Measurements from ENCODE around the gene ITGB8.

DNA sequence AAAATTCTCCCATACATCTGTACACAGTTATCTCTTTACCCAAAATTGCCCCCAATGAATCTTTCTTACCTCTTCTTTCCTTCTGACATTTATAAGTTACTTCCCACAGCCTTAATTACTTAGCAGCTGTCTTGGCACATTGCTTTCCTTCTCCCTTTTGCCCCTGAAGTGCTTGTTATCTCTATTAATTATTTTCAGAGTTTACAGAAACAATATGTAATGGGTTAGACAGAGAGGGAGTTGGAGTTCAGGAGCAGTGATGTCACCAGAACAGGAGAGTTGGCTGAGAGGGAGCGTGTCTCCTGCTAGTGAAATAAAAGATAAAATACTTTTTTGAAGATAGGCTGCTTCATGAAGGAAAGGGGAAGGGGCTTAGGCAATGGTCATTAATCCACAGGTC lies 57.4 kb downstream of the ITGB8 start:
- no peak for TF ChIP-seq POLR2A (IDR thresholded peaks at IDR 0.05; ENCODE audit: low read length)
- no peak for TF ChIP-seq GATA1 (IDR thresholded peaks at IDR 0.05; ENCODE audit: low read depth, low read length)
